ENCODE measurements around the gene CD300H.

The CD300H gene

GRCh38 chr17:74567397-74567796 lies at the start of gene CD300H:
Gene CD300H, minus strand, starts transcription at chr17:74567509.
- DNase-seq, result no peak

DNA sequence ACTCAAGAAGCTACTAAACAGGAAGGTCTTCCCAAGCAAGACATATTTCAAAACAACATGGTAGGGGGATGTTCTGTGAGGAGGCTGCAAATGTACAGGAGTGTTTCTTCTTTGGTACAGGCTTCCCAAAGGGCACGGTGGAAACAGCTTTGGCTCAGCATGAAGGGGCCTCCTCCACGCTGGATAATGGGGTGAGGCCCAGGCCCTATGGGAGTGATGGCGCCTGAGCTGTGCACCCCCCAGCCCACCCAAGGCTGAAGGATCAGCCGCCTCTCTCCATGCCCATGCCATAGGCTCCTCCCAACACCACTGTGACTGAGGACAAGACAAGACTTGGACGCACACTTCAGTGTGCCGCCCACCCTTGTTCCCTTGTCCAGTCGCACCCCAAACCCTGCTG lies 49.4 kb upstream of the CD300H start:
- DNase-seq, result no peak

DNA sequence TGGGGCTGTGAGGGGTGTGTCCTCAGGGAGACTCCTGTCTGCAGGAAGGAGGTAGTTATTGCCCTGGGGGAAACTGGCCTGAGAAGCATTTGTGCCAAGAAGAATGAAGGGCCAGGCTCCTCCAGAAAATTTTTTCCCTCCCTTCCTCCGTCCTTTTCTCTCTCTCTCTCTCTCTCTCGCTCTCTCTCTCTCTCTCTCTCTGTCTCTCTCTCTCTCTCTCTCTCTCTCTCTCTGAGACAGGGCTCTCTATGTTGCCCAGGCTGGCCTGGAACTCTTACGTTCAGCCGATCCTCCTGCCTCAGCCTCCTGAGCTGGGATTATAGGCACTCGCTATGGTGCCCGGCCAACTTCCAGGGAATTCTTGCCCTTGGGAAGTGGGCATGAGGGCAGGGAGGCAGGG lies 44.7 kb upstream of the CD300H start:
- no peak for DNase-seq

DNA sequence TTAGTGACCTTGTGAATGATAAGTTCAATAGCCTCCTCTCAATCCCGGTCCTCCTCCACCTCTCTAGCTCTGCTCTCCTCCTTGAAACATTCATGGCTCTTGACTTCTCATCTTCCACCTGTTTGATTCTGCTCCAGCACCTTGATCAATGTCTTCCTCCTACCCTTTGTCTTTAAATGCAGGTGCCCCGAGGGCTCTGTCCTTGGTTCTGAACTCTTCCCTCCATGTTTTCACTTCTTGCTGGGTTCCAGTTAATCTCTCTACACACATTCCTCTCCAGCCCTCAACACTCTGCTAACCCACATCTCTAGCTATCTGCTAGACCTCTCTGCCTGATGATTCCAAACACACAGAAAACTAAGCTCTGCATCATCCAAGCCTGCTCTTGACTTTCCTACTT lies 42.8 kb upstream of the CD300H start:
- no peak for DNase-seq

DNA sequence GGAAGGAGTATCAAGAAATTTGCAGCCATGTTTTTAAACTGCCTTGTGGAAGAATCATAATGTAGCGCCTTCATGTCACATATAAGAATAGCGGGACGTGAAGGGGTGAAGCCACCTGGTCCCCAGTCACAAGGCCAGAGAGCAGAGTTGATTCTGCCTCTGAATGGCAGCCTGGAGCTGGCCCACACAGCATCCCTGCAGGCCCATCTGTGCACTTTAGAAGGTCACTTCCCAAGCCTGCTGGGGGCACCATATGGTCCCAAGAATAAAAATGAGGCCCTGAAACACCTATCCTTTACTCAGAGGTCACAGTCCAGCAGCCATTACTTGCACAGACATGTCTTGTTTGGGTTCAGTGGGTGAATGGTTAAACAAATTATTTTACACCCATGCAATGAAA lies 41.2 kb upstream of the CD300H start:
- DNase-seq, result no peak

DNA sequence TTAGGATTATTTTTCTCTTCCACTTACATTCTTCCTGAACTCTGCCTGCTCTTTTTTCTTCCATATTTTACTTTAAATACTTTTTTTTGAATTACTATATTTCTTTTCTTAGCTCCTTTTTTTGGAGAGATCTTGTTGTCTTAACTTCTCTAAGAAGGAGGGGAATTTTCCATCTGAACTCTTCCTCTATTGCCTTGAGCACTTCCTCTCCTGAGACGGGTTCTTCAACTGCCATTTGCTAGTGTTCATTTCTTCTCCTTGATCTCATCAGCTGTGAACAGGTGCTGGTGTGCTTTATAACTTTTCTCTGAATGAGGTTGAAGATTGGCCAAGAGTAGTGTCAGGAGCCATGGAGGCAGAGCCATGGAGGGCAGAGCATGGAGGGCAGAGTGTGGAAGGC lies 39.9 kb upstream of the CD300H start:
- DNase-seq, result no peak

- DNase-seq, result no peak
These were observed 38.7 kb upstream of the CD300H start for GRCh38 chr17:74606050-74606449.

- DNase-seq, result no peak
These were observed 38.1 kb upstream of the CD300H start for GRCh38 chr17:74605361-74605760.

GRCh38 chr17:74604761-74605160 lies 37.5 kb upstream of the CD300H start:
- peak; percentile 58 for DNase-seq

DNA sequence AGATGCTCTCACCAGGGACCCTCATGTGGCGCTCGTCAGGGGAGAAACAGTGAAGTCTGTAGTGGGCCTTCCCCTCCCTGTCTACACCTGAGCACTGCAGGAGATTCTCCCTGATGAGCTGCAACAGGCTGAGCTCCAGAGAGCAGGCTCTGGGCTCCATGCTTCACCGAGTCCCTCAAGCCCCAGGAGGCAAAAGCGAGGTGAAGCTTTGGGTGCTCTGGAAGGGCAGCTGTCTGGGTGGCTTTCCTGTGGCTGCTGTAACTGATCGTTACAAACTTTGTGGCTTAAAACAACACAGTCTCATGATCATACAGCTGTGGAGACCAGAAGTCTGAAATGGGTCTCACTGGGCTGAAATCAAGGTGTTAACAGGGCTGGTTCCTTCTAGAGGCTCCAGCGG lies 36.9 kb upstream of the CD300H start:
- DNase-seq, result no peak

DNA sequence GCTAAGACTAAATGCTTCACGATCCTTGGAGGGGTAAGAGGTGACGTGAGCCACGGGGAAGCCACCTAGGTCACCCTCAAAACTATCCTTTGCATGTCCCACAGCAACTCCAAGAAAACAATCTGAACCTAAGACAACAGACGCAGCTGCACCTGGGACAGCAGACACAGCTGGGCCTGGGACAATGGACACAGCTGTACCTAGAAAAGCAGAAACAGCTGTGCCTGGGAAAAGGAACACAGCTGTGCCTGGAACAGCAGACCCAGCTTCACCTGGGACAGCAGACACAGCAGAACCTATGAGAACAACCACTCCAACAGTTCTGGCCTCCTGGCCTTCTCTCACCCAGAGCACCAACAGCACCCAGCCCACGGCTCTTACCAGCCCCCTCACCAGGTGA lies 36.4 kb upstream of the CD300H start:
- DNase-seq, result no peak

DNA sequence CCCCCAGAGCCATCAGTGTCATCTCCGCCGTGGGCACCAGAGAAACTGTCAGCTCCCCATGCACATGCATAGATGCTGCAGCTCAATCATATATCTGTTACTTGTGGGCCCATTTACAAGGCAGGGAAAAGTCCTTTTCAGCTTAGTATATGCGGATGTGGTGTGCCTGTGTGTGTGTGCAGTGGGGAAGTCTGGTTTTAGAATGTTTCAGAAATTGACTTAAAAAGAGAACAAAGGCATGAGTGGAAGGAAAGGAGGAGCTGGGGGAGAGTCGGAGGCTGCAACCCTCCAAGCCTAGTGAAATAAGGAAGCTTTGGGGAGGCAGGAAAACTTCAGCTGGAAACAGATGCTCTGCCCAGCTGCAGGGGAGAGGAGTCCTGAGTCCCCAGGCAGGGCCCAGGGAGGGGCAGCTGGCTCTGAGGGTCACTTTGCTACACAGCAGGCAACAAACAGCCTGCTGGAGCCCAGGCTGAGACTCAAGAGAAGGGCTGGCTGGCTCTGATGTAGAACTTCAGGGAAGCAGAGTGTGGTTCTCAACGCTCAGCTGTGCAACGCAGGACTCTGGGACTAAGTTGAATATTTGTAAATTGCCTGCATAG lies 35.8 kb upstream of the CD300H start:
- DNase-seq, result no peak

GRCh38 chr17:74601944-74602572 lies 34.7 kb upstream of the CD300H start:
- DNase-seq, result peak; percentile 53

GRCh38 chr17:74599448-74599939 lies 32.2 kb upstream of the CD300H start:
- DNase-seq, result peak; percentile 20

DNA sequence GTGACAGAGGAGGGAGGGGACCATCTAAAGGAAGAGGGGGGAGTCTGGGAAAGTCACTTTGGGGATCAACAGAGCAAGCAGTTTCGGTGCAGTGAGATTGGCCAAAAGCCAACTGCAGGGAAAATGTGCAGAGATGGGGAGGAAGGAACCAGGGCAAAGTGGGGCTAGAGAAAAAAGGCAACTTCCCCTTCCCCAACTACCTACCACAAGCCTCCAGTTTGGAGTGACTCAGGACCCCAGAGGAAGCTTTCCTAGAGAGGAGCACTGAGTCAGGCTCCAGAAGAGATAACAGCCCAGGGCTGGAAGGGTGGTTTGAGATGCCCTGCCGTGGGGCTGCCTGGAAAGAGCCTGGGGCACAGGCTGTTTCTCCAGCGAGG lies 31.7 kb upstream of the CD300H start:
- no peak for DNase-seq

DNA sequence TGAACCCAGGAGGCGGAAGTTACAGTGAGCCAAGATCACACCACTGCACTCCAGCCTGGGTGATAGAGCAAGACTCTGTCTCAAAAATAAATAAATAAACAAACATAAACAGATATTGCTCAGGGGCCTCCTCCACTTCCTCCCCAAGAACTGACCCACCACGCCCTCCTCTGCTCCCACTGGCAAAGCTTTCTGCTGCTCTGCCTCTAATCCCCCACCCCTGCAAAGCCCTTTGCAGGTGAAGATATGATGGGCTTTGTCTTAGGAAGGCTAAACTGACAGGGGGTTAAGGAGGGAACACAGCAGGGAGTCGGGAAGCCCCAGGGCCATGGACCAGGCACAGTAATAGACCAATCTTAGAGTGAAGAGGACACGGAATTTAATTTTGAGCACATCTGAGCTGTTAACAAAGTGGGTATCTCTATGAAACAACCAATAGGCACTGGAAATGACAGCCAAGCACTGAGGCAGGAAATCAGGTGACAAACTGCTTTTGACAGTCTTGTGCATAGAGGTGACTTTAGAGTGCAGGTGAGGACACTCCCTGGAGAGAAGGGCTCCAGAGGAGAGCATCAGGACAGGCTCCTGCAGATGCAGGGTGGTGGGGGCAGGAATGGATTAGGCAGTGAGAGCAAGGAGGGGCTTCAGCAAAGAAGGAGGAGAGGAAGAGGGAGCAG lies 31.2 kb upstream of the CD300H start:
- no peak for DNase-seq

- no peak for DNase-seq
These were observed 29.9 kb upstream of the CD300H start for GRCh38 chr17:74597069-74597790.

DNA sequence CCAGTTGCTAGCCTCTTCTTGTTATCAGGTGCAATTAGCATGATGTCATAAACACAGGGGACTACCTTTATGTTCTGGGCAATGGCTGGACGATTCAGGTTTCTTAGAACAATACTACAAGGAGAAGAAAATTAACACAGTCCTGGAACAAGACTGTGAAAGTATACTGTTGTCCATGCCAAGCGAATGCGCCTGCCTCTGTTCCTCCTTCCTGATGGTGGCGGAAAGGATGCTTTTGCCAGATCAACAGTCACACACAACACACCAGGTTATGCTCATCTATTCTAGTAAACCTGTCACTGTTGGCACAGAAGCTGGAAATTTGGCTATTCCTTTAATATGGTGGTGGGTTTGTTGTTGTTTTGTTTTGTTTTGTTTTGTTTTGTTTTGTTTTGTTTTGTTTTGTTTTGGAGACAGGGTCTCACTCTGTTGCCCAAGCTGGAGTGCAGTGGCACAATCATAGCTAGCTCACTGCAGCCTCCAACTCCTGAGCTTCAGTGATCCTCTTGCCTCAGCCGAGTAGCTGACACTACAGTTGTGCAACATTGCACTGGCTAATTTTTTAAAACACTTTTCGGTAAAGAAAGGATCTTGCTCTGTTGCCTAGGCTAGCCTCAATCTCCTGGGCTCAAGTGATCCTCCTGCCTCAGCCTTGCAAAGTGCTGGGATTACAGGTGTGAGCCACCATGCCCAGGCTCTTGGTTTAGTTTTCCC lies 27.9 kb upstream of the CD300H start:
- no peak for DNase-seq

DNA sequence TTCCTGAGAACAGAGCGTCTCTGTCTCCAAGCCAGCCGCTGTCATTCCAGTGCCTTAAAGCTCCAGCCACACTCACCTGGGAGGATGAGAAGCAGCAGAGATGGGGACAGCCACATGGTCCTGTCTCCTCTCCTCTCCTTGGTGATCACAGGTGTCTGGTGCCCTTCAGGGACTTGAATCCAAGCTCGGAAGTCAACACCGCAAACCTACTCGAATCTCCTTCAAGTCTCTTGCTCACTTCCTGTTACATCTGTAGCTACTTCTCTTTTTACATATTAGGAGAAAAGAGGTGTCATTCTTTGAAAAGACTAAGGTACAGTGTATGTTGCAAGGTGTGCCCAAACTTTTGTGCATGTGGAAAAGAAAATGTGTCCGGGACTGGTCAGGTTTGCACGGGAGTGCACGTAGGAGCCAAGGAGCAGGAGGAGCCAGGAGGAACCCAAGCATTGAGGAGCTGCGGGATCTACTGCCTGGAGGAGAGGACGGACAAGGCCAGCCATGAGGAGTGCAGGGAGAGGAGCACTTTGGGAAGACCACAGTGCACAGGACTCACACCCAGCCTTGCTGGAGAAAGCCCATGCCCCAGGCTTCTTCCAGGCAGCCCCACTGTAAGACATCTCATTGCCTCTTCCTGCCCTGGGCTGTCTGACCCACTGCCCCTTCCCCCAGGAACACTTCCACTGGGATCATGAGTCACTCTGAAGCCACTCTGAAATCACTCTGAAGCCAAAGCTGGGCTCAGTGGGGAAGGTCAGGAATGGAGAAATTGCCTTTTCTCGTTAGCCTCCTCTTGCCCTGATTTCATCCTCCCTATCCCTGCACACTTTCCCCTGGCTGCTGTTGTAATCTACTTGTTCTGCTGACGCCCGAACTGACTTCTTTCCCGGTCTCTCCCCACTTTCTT lies 25.0 kb upstream of the CD300H start, which contains the start of gene CD300LD:
CD300LD (minus strand) TSS at position 197 of the 904 bp plus-strand sequence; CDS start at position 116, 81 bp downstream.
- no peak for DNase-seq

DNA sequence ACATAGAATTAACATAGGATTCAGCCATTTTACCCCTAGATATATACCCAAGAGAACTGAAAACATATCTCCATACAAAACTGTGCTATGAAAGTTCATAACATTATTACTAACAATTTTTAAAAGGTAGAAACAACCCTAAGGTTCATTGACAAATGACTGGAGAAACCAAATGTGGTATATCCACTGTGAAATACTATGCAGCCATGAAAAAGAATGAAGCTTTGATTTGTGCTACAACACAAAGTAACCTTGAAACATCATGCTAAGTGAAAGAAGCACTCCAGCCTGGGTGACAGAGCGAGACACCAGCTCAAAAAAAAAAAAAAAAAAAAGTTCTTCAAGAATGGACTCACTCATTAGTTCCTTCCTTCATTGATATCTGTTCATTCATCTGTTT lies 24.2 kb upstream of the CD300H start:
- DNase-seq, result no peak

- DNase-seq, result no peak
These were observed 18.4 kb upstream of the CD300H start for GRCh38 chr17:74585711-74586110.
